ENCODE results near the gene ATP8A1.

- TF ChIP-seq POLR2A (IDR thresholded peaks at IDR 0.05) (no peak), CTCF (IDR thresholded peaks at IDR 0.05) (no peak)
These were observed 228.9 kb downstream of the ATP8A1 start for GRCh38 chr4:42428036-42428435.

Data from prostate gland (tissue), 2 donors.